ENCODE measurements around the gene MATN4. TPM values are rescaled to one million over a fixed set of nuclear protein-coding genes. Genes with fewer than 3 reads are reported as not detected.
A peak's percentile ranks its signal among the peaks of the same experiment; 100 is the strongest.

Gene MATN4
- total RNA-seq, 1 experiment from 2014 or later, result 0.64 TPM

- peaks cover 4 to 20% of the 10 kb centered on the region in 2 experiments; a peak in 3 of 4 replicates for H3K4me1 ChIP-seq (ENCODE audit: control insufficient read depth in 1 of 2, insufficient read depth in 2 of 2, low read length in 2 of 2)
- no peak overlapping the region for H3K27ac ChIP-seq (ENCODE audit: low read depth, low read length)
- no peaks in the 10 kb centered on the region for H4K20me1 ChIP-seq (ENCODE audit: insufficient read depth)
- H3K4me2 ChIP-seq (ENCODE audit: low read length), result no peak overlapping the region
- ChIA-PET RAD21 (ENCODE audit: low non-redundant PET in 1 of 2, low total read pairs in 2 of 2, uncharacterized antibody in 2 of 2, unreplicated experiment in 2 of 2) (no interaction called here), POLR2A (interaction anchor here (0.6 kb wide), 1 partner anchor 293 kb away, joined by 4 read pairs; no protein-coding TSS in a partner anchor), CTCF (interaction anchor here (0.6 to 1.3 kb wide), 8 partner anchors 11 to 1138 kb away, joined by 3 to 7 read pairs (median 4); no protein-coding TSS in a partner anchor)
- no TSS peak for BruUV-seq (replicated peaks)
- ATAC-seq, result peak; percentile 34
- H2AFZ ChIP-seq (ENCODE audit: low read depth, low read length, poor library complexity, severe bottlenecking), result no peak overlapping the region
- no peaks in the 10 kb centered on the region for H3K9me3 ChIP-seq (ENCODE audit: control insufficient read depth in 1 of 2, insufficient read depth in 1 of 2, low read depth in 1 of 2, low read length in 2 of 2)
- H3K36me3 ChIP-seq (ENCODE audit: control insufficient read depth in 1 of 2, insufficient read depth in 2 of 2, low read length in 2 of 2), result no peaks in the 10 kb centered on the region
- no peaks in the 10 kb centered on the region for H3K79me2 ChIP-seq (ENCODE audit: insufficient read depth, low read length)
- TF ChIP-seq ZFX (IDR thresholded peaks at IDR 0.05) (no peak), CTCF (IDR thresholded peaks at IDR 0.05 in 2 of 3, conservative IDR thresholded peaks at IDR 0.05 in 1 of 3; ENCODE audit: borderline replicate concordance in 1 of 3, insufficient read depth in 1 of 3, low read depth in 2 of 3, low read length in 2 of 3) (peak in 2 of 3 experiments; percentile 17 to 32; a peak in 2 of 6 replicates)
- intact Hi-C loops (cut with micrococcal nuclease), result no loop called here
- no peak overlapping the region for H3K4me3 ChIP-seq (replicated peaks in 1 of 2; ENCODE audit: low read depth in 1 of 2, low read length in 2 of 2)
- no peaks in the 10 kb centered on the region for H3K9me2 ChIP-seq (ENCODE audit: insufficient read depth)
- no peak for DNase-seq (ENCODE audit: low read depth, low spot score)
- no peak overlapping the region for H3K9ac ChIP-seq (ENCODE audit: low read length)
- no peaks in the 10 kb centered on the region for H3K27me3 ChIP-seq (ENCODE audit: insufficient read depth, low read length)
Measured at GRCh38 chr20:45305262-45305661, 2.8 kb downstream of the MATN4 start.

- RAD21 ChIA-PET (ENCODE audit: low non-redundant PET in 1 of 2, low total read pairs in 2 of 2, uncharacterized antibody in 2 of 2, unreplicated experiment in 2 of 2), result no interaction called here
- ATAC-seq, result no peak
- CTCF ChIA-PET, result interaction anchor here (1.0 to 2.3 kb wide), 5 partner anchors 10 to 132 kb away, joined by 4 to 16 read pairs (median 5); no protein-coding TSS in a partner anchor
- Histone ChIP-seq H3K27me3 (ENCODE audit: insufficient read depth, low read length) (no peaks in the 10 kb centered on the region), H3K9me3 (ENCODE audit: control insufficient read depth in 1 of 2, insufficient read depth in 1 of 2, low read depth in 1 of 2, low read length in 2 of 2) (no peaks in the 10 kb centered on the region), H3K79me2 (ENCODE audit: insufficient read depth, low read length) (no peaks in the 10 kb centered on the region), H3K9ac (ENCODE audit: low read length) (no peak overlapping the region), H2AFZ (ENCODE audit: low read depth, low read length, poor library complexity, severe bottlenecking) (no peak overlapping the region), H3K4me2 (ENCODE audit: low read length) (no peak overlapping the region), H3K36me3 (ENCODE audit: control insufficient read depth in 1 of 2, insufficient read depth in 2 of 2, low read length in 2 of 2) (no peaks in the 10 kb centered on the region), H3K4me3 (replicated peaks in 1 of 2; ENCODE audit: low read depth in 1 of 2, low read length in 2 of 2) (no peak overlapping the region), H3K27ac (ENCODE audit: low read depth, low read length) (no peak overlapping the region), H3K4me1 (ENCODE audit: control insufficient read depth in 1 of 2, insufficient read depth in 2 of 2, low read length in 2 of 2) (peaks cover 4 to 20% of the 10 kb centered on the region in 2 experiments; a peak in 3 of 4 replicates), H3K9me2 (ENCODE audit: insufficient read depth) (no peaks in the 10 kb centered on the region), H4K20me1 (ENCODE audit: insufficient read depth) (no peaks in the 10 kb centered on the region)
- intact Hi-C loops (cut with micrococcal nuclease), result no loop called here
- BruUV-seq (replicated peaks), result no TSS peak
- no peak for DNase-seq (ENCODE audit: low read depth, low spot score)
- POLR2A ChIA-PET, result no interaction called here
- TF ChIP-seq FOSL1 (IDR thresholded peaks at IDR 0.05; ENCODE audit: low read depth) (no peak), RAD21 (IDR thresholded peaks at IDR 0.05; ENCODE audit: low read depth) (no peak), ELF1 (IDR thresholded peaks at IDR 0.05; ENCODE audit: borderline replicate concordance, low read depth) (no peak), ATF3 (IDR thresholded peaks at IDR 0.05) (no peak), SP1 (IDR thresholded peaks at IDR 0.05; ENCODE audit: low read depth) (no peak), EZH2 (IDR thresholded peaks at IDR 0.05) (no peak), TCF7L2 (IDR thresholded peaks at IDR 0.05; ENCODE audit: borderline replicate concordance, extremely low read depth, insufficient read depth, insufficient read length) (no peak), CEBPB (IDR thresholded peaks at IDR 0.05; ENCODE audit: low read depth) (no peak), ZFX (IDR thresholded peaks at IDR 0.05) (no peak), SRF (IDR thresholded peaks at IDR 0.05; ENCODE audit: low read depth) (no peak), CBX3 (IDR thresholded peaks at IDR 0.05; ENCODE audit: low read depth) (no peak), EZH2phosphoT487 (IDR thresholded peaks at IDR 0.05; ENCODE audit: borderline replicate concordance) (no peak), MAX (IDR thresholded peaks at IDR 0.05) (no peak), ZNF274 (IDR thresholded peaks at IDR 0.05; ENCODE audit: low read depth, low read length) (no peak), POLR2A (IDR thresholded peaks at IDR 0.05; ENCODE audit: borderline replicate concordance, extremely low read depth, insufficient read depth, insufficient read length) (no peak), ZBTB33 (IDR thresholded peaks at IDR 0.05; ENCODE audit: extremely low read depth, insufficient replicate concordance, low read length) (no peak)
Measured at GRCh38 chr20:45304464-45304999, 3.6 kb downstream of the MATN4 start.
